ENCODE data around the gene ASPA. TPM values are rescaled to one million over a fixed set of nuclear protein-coding genes. Genes with fewer than 3 reads are reported as not detected.

The ASPA gene
- total and polyA plus RNA-seq, 2 of the 13 experiments (the other 11 are each of a cell fraction or from before 2014, with no cell fraction given), result not detected

DNA sequence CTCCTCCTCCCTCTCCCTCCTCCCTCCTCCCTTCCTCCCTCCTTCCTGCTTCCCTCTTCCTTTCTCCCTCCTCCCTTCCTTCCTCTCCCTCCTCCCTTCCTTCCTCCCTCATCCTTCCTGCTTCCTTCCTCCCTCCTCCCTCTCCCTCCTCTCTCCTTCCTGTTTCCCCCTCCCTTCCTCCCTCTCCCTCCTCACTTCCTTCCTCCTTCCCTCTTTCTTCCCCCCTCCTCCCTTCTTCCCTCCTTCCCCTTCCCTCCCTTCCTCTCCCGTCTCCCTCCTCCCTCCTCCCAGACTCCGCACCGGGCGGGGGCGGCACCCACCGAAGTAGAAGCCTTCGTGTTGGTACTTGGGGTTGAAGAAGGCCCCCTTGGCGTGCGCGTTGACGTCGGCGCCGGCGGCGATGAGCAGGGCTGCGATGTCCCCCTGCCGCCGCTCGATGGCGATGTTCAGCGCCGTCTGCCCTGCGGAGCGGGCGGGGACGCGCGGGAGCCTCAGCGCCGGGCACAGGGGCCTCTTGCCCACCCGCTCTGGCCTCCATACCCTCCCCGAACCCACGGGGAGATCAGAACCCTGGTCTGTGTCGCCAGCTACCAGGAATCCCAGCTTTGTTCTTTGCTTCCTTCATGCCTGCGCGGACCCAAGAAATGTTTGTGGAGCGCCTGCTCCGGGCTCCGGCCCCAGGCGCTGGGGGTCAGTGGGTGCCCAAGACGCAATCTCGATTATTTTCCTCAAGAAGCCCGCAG lies 59.6 kb downstream of the ASPA start (continued):
- TF ChIP-seq, protein P1, sequence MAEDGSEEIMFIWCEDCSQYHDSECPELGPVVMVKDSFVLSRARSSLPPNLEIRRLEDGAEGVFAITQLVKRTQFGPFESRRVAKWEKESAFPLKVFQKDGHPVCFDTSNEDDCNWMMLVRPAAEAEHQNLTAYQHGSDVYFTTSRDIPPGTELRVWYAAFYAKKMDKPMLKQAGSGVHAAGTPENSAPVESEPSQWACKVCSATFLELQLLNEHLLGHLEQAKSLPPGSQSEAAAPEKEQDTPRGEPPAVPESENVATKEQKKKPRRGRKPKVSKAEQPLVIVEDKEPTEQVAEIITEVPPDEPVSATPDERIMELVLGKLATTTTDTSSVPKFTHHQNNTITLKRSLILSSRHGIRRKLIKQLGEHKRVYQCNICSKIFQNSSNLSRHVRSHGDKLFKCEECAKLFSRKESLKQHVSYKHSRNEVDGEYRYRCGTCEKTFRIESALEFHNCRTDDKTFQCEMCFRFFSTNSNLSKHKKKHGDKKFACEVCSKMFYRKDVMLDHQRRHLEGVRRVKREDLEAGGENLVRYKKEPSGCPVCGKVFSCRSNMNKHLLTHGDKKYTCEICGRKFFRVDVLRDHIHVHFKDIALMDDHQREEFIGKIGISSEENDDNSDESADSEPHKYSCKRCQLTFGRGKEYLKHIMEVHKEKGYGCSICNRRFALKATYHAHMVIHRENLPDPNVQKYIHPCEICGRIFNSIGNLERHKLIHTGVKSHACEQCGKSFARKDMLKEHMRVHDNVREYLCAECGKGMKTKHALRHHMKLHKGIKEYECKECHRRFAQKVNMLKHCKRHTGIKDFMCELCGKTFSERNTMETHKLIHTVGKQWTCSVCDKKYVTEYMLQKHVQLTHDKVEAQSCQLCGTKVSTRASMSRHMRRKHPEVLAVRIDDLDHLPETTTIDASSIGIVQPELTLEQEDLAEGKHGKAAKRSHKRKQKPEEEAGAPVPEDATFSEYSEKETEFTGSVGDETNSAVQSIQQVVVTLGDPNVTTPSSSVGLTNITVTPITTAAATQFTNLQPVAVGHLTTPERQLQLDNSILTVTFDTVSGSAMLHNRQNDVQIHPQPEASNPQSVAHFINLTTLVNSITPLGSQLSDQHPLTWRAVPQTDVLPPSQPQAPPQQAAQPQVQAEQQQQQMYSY (CRISPR knock-in tag; IDR thresholded peaks at IDR 0.05), result no peak
- TF ChIP-seq, protein P2, sequence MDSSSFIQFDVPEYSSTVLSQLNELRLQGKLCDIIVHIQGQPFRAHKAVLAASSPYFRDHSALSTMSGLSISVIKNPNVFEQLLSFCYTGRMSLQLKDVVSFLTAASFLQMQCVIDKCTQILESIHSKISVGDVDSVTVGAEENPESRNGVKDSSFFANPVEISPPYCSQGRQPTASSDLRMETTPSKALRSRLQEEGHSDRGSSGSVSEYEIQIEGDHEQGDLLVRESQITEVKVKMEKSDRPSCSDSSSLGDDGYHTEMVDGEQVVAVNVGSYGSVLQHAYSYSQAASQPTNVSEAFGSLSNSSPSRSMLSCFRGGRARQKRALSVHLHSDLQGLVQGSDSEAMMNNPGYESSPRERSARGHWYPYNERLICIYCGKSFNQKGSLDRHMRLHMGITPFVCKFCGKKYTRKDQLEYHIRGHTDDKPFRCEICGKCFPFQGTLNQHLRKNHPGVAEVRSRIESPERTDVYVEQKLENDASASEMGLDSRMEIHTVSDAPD (CRISPR knock-in tag; IDR thresholded peaks at IDR 0.05), result no peak
- TF ChIP-seq ZNF549 (CRISPR knock-in tag; IDR thresholded peaks at IDR 0.05), result no peak
- no peak for TF ChIP-seq KLF9 (CRISPR knock-in tag; IDR thresholded peaks at IDR 0.05; ENCODE audit: low read depth)
- TF ChIP-seq, protein P3, sequence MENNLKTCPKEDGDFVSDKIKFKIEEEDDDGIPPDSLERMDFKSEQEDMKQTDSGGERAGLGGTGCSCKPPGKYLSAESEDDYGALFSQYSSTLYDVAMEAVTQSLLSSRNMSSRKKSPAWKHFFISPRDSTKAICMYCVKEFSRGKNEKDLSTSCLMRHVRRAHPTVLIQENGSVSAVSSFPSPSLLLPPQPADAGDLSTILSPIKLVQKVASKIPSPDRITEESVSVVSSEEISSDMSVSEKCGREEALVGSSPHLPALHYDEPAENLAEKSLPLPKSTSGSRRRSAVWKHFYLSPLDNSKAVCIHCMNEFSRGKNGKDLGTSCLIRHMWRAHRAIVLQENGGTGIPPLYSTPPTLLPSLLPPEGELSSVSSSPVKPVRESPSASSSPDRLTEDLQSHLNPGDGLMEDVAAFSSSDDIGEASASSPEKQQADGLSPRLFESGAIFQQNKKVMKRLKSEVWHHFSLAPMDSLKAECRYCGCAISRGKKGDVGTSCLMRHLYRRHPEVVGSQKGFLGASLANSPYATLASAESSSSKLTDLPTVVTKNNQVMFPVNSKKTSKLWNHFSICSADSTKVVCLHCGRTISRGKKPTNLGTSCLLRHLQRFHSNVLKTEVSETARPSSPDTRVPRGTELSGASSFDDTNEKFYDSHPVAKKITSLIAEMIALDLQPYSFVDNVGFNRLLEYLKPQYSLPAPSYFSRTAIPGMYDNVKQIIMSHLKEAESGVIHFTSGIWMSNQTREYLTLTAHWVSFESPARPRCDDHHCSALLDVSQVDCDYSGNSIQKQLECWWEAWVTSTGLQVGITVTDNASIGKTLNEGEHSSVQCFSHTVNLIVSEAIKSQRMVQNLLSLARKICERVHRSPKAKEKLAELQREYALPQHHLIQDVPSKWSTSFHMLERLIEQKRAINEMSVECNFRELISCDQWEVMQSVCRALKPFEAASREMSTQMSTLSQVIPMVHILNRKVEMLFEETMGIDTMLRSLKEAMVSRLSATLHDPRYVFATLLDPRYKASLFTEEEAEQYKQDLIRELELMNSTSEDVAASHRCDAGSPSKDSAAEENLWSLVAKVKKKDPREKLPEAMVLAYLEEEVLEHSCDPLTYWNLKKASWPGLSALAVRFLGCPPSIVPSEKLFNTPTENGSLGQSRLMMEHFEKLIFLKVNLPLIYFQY (CRISPR knock-in tag; IDR thresholded peaks at IDR 0.05; ENCODE audit: borderline replicate concordance), result no peak
- peak in 1 of 2 experiments; percentile 36; a peak in 1 of 4 replicates for TF ChIP-seq HMGXB4 (CRISPR knock-in tag; IDR thresholded peaks at IDR 0.05; ENCODE audit: borderline replicate concordance in 1 of 2, low read depth in 1 of 2)
- TF ChIP-seq MAF1 (CRISPR knock-in tag; IDR thresholded peaks at IDR 0.05; ENCODE audit: borderline replicate concordance), result no peak
- no peak for TF ChIP-seq ZNF326 (CRISPR knock-in tag; IDR thresholded peaks at IDR 0.05; ENCODE audit: borderline replicate concordance)
- no peak for TF ChIP-seq ZNF749 (CRISPR knock-in tag; IDR thresholded peaks at IDR 0.05; ENCODE audit: borderline replicate concordance)
- TF ChIP-seq ZNF607 (CRISPR knock-in tag; IDR thresholded peaks at IDR 0.05; ENCODE audit: borderline replicate concordance), result no peak
- TF ChIP-seq YY1 (IDR thresholded peaks at IDR 0.05; ENCODE audit: insufficient read depth, insufficient replicate concordance, low read depth, low read length), result peak; percentile 15
- TF ChIP-seq FOXO1 (CRISPR knock-in tag; IDR thresholded peaks at IDR 0.05), result no peak
- no peak for TF ChIP-seq GTF3A (CRISPR knock-in tag; conservative IDR thresholded peaks at IDR 0.05)
- TF ChIP-seq SMARCC2 (IDR thresholded peaks at IDR 0.05), result no peak
- TF ChIP-seq PHB2 (IDR thresholded peaks at IDR 0.05; ENCODE audit: partially characterized antibody), result no peak
- no peak for TF ChIP-seq MAZ (IDR thresholded peaks at IDR 0.05; ENCODE audit: borderline replicate concordance, low read depth, low read length)
- TF ChIP-seq MAZ (CRISPR knock-in tag; IDR thresholded peaks at IDR 0.05; ENCODE audit: low read depth), result peak; percentile 30; the same call in 1 of the 2 replicates
